ENCODE results near the gene PRKN.

DNA sequence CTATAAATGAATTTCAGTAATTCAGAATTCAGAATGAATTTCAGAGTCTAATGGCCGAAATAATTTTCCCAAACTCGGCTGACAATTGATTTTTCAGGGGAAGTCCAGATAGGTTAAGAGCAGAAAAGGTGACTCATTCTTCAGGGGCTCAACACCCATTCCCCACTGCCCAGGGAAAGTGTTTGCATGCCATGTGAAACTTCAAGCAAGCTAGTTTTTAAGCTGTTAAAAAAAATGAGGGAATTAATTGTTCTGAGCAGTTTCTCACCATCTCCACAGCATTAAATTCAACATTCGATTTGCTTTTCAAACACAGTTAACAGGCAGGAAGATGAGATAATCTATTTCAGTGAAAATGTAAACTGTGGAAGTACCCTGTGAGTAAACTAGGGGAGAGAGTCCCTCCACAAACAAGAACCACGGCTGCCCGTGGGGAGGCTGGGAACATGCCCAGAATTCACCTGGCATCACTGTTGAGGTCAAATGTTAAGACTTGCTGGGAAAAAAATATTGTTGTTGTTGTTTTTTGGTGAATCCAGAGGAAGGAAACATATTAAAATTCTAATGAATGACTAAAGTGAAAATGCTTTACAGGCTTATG lies 803.0 kb downstream of the PRKN start:
- TF ChIP-seq, protein P1, sequence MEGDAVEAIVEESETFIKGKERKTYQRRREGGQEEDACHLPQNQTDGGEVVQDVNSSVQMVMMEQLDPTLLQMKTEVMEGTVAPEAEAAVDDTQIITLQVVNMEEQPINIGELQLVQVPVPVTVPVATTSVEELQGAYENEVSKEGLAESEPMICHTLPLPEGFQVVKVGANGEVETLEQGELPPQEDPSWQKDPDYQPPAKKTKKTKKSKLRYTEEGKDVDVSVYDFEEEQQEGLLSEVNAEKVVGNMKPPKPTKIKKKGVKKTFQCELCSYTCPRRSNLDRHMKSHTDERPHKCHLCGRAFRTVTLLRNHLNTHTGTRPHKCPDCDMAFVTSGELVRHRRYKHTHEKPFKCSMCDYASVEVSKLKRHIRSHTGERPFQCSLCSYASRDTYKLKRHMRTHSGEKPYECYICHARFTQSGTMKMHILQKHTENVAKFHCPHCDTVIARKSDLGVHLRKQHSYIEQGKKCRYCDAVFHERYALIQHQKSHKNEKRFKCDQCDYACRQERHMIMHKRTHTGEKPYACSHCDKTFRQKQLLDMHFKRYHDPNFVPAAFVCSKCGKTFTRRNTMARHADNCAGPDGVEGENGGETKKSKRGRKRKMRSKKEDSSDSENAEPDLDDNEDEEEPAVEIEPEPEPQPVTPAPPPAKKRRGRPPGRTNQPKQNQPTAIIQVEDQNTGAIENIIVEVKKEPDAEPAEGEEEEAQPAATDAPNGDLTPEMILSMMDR (conservative IDR thresholded peaks at IDR 0.05) = no peak
- no peak for TF ChIP-seq EZH2 (IDR thresholded peaks at IDR 0.05; ENCODE audit: low read depth)
